Measurements from ENCODE around the gene OPALIN. TPM values are rescaled to one million over a fixed set of nuclear protein-coding genes. Genes with fewer than 3 reads are reported as not detected.

The OPALIN gene
- total RNA-seq, 1 experiment from 2014 or later: not detected

- DNase-seq: no peak
- H3K4me3 ChIP-seq (ENCODE audit: insufficient read depth, low read depth, low read length): no peak overlapping the region
- no peaks in the 10 kb centered on the region for H3K36me3 ChIP-seq (replicated peaks; ENCODE audit: control insufficient read depth, insufficient read depth, low read length)
- H3K27me3 ChIP-seq (ENCODE audit: control insufficient read depth, insufficient read depth, low read length): no peaks in the 10 kb centered on the region
Observed at GRCh38 chr10:96380821-96381220, 22.0 kb upstream of the OPALIN start.

GRCh38 chr10:96379758-96380157, 21.0 kb upstream of the OPALIN start:
- Histone ChIP-seq H3K4me3 (ENCODE audit: insufficient read depth, low read depth, low read length) (no peak overlapping the region), H3K27me3 (ENCODE audit: control insufficient read depth, insufficient read depth, low read length) (peaks cover 4% of the 10 kb centered on the region), H3K36me3 (replicated peaks; ENCODE audit: control insufficient read depth, insufficient read depth, low read length) (no peaks in the 10 kb centered on the region)
- no peak for DNase-seq

GRCh38 chr10:96378741-96379140, 19.9 kb upstream of the OPALIN start:
- DNase-seq: no peak
- no peak overlapping the region for H3K4me3 ChIP-seq (ENCODE audit: insufficient read depth, low read depth, low read length)
- H3K36me3 ChIP-seq (replicated peaks; ENCODE audit: control insufficient read depth, insufficient read depth, low read length): no peaks in the 10 kb centered on the region
- peaks cover 7% of the 10 kb centered on the region for H3K27me3 ChIP-seq (ENCODE audit: control insufficient read depth, insufficient read depth, low read length)

GRCh38 chr10:96377816-96378294, 19.1 kb upstream of the OPALIN start:
- Histone ChIP-seq H3K27me3 (ENCODE audit: control insufficient read depth, insufficient read depth, low read length) (peaks cover 7% of the 10 kb centered on the region), H3K4me3 (ENCODE audit: insufficient read depth, low read depth, low read length) (no peak overlapping the region), H3K36me3 (replicated peaks; ENCODE audit: control insufficient read depth, insufficient read depth, low read length) (no peaks in the 10 kb centered on the region)
- peak; percentile 46 for DNase-seq

GRCh38 chr10:96376483-96376882, 17.7 kb upstream of the OPALIN start:
- DNase-seq: no peak
- Histone ChIP-seq H3K36me3 (replicated peaks; ENCODE audit: control insufficient read depth, insufficient read depth, low read length) (no peaks in the 10 kb centered on the region), H3K27me3 (ENCODE audit: control insufficient read depth, insufficient read depth, low read length) (peaks cover 7% of the 10 kb centered on the region), H3K4me3 (ENCODE audit: insufficient read depth, low read depth, low read length) (no peak overlapping the region)

GRCh38 chr10:96374985-96375830, 16.4 kb upstream of the OPALIN start:
- Histone ChIP-seq H3K36me3 (replicated peaks; ENCODE audit: control insufficient read depth, insufficient read depth, low read length) (no peaks in the 10 kb centered on the region), H3K4me3 (ENCODE audit: insufficient read depth, low read depth, low read length) (peak overlapping the region; percentile 52), H3K27me3 (ENCODE audit: control insufficient read depth, insufficient read depth, low read length) (peaks cover 7% of the 10 kb centered on the region)
- peak; percentile 97 for DNase-seq

- H3K27me3 ChIP-seq (ENCODE audit: control insufficient read depth, insufficient read depth, low read length): peaks cover 7% of the 10 kb centered on the region
- DNase-seq: no peak
- peak overlapping the region; percentile 52; the same call in 1 of the 2 replicates for H3K4me3 ChIP-seq (ENCODE audit: insufficient read depth, low read depth, low read length)
- no peaks in the 10 kb centered on the region for H3K36me3 ChIP-seq (replicated peaks; ENCODE audit: control insufficient read depth, insufficient read depth, low read length)
Observed at GRCh38 chr10:96374639-96374984, 15.8 kb upstream of the OPALIN start.

- Histone ChIP-seq H3K36me3 (replicated peaks; ENCODE audit: control insufficient read depth, insufficient read depth, low read length) (no peaks in the 10 kb centered on the region), H3K4me3 (ENCODE audit: insufficient read depth, low read depth, low read length) (no peak overlapping the region)
Observed at GRCh38 chr10:96374004-96374403, 15.2 kb upstream of the OPALIN start.

GRCh38 chr10:96371356-96371755, 12.6 kb upstream of the OPALIN start:
- peak; percentile 53 for DNase-seq
- Histone ChIP-seq H3K4me3 (ENCODE audit: insufficient read depth, low read depth, low read length) (no peak overlapping the region), H3K27me3 (ENCODE audit: control insufficient read depth, insufficient read depth, low read length) (peaks cover 7% of the 10 kb centered on the region), H3K36me3 (replicated peaks; ENCODE audit: control insufficient read depth, insufficient read depth, low read length) (no peaks in the 10 kb centered on the region)

More at GRCh38 chr10:96374004-96374403, 15.2 kb upstream of the OPALIN start:
- H3K27me3 ChIP-seq (ENCODE audit: control insufficient read depth, insufficient read depth, low read length): peaks cover 7% of the 10 kb centered on the region
- DNase-seq: no peak

- H3K4me3 ChIP-seq (ENCODE audit: insufficient read depth, low read depth, low read length): no peak overlapping the region
- peak; percentile 92 for DNase-seq
- H3K27me3 ChIP-seq (ENCODE audit: control insufficient read depth, insufficient read depth, low read length): peaks cover 7% of the 10 kb centered on the region
- H3K36me3 ChIP-seq (replicated peaks; ENCODE audit: control insufficient read depth, insufficient read depth, low read length): no peaks in the 10 kb centered on the region
Observed at GRCh38 chr10:96370584-96371157, 11.9 kb upstream of the OPALIN start.

- Histone ChIP-seq H3K27me3 (ENCODE audit: control insufficient read depth, insufficient read depth, low read length) (peaks cover 6% of the 10 kb centered on the region), H3K4me3 (ENCODE audit: insufficient read depth, low read depth, low read length) (no peak overlapping the region), H3K36me3 (replicated peaks; ENCODE audit: control insufficient read depth, insufficient read depth, low read length) (no peaks in the 10 kb centered on the region)
- no peak for DNase-seq
Observed at GRCh38 chr10:96369890-96370583, 11.2 kb upstream of the OPALIN start.

- no peak for DNase-seq
- H3K36me3 ChIP-seq (replicated peaks; ENCODE audit: control insufficient read depth, insufficient read depth, low read length): no peaks in the 10 kb centered on the region
- H3K27me3 ChIP-seq (ENCODE audit: control insufficient read depth, insufficient read depth, low read length): no peaks in the 10 kb centered on the region
- H3K4me3 ChIP-seq (ENCODE audit: insufficient read depth, low read depth, low read length): no peak overlapping the region
Observed at GRCh38 chr10:96368971-96369370, 10.2 kb upstream of the OPALIN start.

- no peak overlapping the region for H3K4me3 ChIP-seq (ENCODE audit: insufficient read depth, low read depth, low read length)
- no peak for DNase-seq
- no peaks in the 10 kb centered on the region for H3K36me3 ChIP-seq (replicated peaks; ENCODE audit: control insufficient read depth, insufficient read depth, low read length)
- H3K27me3 ChIP-seq (ENCODE audit: control insufficient read depth, insufficient read depth, low read length): no peaks in the 10 kb centered on the region
Observed at GRCh38 chr10:96367470-96367869, 8.7 kb upstream of the OPALIN start.

- no peak for DNase-seq
- Histone ChIP-seq H3K4me3 (ENCODE audit: insufficient read depth, low read depth, low read length) (no peak overlapping the region), H3K36me3 (replicated peaks; ENCODE audit: control insufficient read depth, insufficient read depth, low read length) (no peaks in the 10 kb centered on the region), H3K27me3 (ENCODE audit: control insufficient read depth, insufficient read depth, low read length) (no peaks in the 10 kb centered on the region)
Observed at GRCh38 chr10:96366508-96366907, 7.7 kb upstream of the OPALIN start.

- no peak for DNase-seq
- no peak overlapping the region for H3K4me3 ChIP-seq (ENCODE audit: insufficient read depth, low read depth, low read length)
Observed at GRCh38 chr10:96365571-96365970, 6.8 kb upstream of the OPALIN start.

More at GRCh38 chr10:96365571-96365970, 6.8 kb upstream of the OPALIN start:
- Histone ChIP-seq H3K36me3 (replicated peaks; ENCODE audit: control insufficient read depth, insufficient read depth, low read length) (no peaks in the 10 kb centered on the region), H3K27me3 (ENCODE audit: control insufficient read depth, insufficient read depth, low read length) (no peaks in the 10 kb centered on the region)
